OCI-LY1 (cell line): ENCODE data around the gene MERTK.

Experiments used
- EZH2 ChIP-seq: fragments of 200-600 bp; sonication (generic), shearing (Covaris generic); IDR thresholded peaks from 2 replicates; pipeline ENCODE4 v1.8.0; 2017; ENCODE audit warnings: borderline replicate concordance, mixed run types, mild to moderate bottlenecking, antibody characterized with exemption, low read length, moderate library complexity, mixed read lengths
- TF ChIP-seq, protein P1 (sequence below): fragments of 200-600 bp; sonication (generic), shearing (Covaris generic); IDR thresholded peaks from 2 replicates; pipeline ENCODE4 v1.5.1; 2017; ENCODE audit warnings: mild to moderate bottlenecking, antibody characterized with exemption, low read length, moderate library complexity, mixed read lengths

DNA sequence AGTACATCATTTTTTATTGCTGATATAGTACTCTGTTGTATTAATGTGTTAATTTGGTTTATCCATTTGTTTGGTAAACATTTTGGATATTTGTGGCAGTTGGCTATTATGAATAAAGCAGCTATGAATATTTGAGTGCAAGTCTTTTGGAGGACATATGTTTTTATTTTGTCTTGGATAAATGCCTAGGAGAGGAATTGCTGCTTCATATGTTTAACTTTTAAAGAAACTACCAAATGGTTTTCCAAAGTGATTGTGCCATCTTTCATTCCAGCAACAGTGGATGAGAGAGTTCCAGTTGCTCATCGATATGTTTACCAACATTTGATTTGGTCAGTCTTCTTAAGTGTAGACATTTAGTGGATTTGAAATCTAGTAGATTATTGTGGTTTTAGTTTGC is 51.8 kb downstream of the MERTK start:
- TF ChIP-seq, protein P1, sequence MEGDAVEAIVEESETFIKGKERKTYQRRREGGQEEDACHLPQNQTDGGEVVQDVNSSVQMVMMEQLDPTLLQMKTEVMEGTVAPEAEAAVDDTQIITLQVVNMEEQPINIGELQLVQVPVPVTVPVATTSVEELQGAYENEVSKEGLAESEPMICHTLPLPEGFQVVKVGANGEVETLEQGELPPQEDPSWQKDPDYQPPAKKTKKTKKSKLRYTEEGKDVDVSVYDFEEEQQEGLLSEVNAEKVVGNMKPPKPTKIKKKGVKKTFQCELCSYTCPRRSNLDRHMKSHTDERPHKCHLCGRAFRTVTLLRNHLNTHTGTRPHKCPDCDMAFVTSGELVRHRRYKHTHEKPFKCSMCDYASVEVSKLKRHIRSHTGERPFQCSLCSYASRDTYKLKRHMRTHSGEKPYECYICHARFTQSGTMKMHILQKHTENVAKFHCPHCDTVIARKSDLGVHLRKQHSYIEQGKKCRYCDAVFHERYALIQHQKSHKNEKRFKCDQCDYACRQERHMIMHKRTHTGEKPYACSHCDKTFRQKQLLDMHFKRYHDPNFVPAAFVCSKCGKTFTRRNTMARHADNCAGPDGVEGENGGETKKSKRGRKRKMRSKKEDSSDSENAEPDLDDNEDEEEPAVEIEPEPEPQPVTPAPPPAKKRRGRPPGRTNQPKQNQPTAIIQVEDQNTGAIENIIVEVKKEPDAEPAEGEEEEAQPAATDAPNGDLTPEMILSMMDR: no peak
- no peak for TF ChIP-seq EZH2
